Stimulated activated naive CD4-positive, alpha-beta T cell treated with Interleukin-2 at 50 U/mL for 16 hours (primary cell): ENCODE results near the gene IGSF9.

ENCODE experiments used
- DNase-seq: peaks from one replicate; lab custom pipeline; 2025; lab: John Stamatoyannopoulos, UW

The IGSF9 gene

DNA sequence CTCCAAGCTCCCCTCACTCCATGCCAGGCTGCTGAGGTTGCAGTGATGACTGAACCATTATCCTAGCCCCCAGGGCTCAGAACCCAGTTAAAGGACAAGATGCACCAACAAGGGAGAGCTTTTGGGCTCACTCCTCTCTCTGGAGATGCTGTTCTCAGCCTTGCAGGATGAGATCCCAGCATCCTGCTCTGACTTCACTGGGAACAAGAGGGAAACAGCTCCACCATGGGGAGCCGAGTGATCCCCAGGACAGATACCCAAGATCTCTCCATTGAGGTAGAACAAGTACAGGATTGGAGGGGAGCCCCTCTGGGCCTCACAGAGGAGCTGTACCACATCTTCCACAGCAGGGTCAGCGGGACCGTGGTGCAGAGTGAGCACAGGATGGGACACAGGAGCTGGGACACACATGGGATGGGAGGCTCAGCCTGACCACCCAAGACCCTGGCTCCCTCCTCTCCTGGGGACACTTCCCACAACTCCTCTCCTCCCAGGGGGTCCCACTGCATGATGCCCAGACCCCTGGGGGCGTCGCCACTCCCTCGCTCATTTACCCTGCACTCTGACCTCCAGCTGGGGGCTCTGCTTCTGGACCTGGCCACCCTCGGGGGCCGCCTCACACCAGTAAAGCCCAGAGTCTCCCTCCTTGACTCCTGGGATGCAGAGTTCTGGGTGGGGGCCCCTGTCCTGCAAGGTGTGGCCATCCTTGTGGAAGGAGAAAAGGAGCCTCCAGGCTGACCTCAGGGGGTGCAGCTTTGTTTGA lies 27.2 kb upstream of the IGSF9 start:
- DNase-seq, result no peak

DNA sequence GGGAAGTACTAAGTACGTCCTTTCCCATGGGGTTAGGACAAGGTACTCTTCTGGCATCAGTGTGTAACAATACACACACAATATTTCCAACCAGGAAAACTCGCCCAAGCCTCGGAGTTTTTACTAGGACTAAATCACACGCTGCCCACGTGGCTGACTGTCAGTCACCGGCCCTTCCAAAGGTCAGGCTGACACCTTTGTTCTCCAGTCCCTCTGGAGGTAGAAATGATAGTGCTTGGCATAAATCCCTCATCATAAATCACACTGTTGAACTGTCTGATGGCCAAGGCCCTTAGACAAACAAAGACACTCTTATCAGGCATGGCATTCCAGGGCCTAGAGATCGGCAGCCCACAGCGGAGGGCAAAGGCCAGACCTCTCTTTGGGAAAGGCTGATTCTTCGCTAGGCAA lies 25.5 kb upstream of the IGSF9 start:
- no peak for DNase-seq

DNA sequence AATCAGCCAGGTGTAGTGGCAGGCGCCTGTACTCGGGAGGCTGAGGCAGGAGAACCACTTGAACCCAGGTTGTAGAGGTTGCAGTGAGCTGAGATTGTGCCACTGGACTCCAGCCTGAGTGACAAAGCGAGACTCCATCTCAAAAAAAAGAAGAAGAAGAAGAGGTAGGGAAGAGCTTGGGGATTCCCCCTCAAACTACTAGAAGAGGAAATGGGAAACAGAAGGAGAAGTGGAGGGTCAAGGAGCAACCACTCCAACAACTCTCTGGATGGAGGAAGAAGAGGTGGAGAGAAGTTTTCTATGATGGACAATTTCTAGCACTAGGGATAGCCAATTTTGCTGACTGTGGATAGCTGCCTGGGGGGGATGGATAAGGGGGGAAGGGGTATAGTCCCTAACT lies 23.5 kb upstream of the IGSF9 start:
- no peak for DNase-seq

GRCh38 chr1:159965263-159965662 lies 19.9 kb upstream of the IGSF9 start:
- no peak for DNase-seq

DNA sequence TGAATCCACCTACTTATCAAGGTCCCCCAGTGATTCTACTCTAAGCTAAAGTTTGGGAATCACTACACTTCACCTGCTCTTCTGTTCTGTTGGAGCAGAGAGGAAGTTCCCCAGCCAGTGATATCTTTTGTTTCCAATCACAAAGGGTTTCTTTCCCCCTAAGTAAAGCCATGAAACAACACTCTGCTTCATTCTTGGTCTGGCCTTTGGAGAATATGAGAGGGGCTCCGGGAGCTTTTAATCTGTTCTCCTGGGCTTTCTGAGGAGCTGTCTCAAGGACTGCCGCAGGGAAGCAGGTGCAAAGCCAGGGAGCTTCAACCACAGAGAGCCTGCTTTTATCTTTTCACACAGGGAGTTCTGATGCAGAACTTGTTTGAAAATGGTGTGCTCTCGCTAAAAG lies 18.7 kb upstream of the IGSF9 start:
- no peak for DNase-seq

- DNase-seq, result no peak
Measured at GRCh38 chr1:159962176-159962575, 16.8 kb upstream of the IGSF9 start.

GRCh38 chr1:159961636-159962035 lies 16.2 kb upstream of the IGSF9 start:
- DNase-seq, result no peak

- DNase-seq, result no peak
Measured at GRCh38 chr1:159960721-159961381, 15.4 kb upstream of the IGSF9 start.

DNA sequence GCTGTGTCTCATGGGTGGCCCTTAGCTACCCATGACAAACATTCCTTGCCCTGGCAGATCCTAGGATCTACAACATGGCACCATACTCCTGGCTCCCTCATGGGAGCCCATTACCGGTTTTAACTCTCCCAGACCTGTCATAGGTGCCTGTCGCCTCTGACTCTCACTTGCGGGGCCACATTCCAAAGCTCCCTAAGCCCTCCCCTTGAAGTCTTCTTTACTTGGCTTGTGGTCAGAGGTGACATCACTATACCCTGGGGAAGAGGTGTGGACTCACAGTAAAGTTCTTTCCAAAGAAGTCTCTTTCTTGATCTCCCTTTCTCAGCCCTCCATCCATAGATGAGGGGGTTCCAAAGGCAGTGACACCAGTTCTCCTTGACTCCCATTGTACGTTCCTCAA lies 14.0 kb upstream of the IGSF9 start:
- DNase-seq, result no peak

DNA sequence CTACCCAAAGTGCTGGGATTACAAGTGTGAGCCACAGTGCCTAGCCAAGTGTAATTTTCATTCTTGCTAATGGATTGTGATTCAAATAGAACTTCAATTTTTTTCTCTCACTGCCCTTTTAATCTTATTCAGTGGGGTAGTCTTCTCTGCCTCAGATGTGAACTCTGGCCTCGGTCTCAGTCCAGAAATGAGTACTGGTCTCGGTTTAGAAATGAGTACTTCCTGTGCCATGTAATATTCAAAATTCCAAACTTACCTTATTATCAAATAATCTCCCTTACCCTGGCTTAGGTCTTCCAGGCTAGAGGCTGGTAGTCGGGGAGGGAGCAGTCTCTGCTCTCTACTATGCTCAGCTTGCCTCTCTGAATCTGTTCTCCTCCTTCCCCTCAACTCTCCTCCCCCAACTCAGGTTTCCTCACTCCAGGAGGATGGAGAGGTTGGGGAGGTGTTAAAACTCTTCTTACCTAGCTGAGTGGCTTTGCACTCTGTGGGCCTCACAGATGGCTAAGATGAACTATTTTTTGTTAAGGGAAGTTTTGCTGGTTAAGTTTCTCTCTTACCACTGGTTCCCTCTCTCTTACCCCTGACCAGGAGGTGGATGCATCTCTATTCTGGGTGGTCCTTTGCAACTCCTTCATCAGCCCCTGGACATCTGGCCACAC lies 13.4 kb upstream of the IGSF9 start:
- no peak for DNase-seq

- no peak for DNase-seq
Measured at GRCh38 chr1:159957824-159958268, 12.4 kb upstream of the IGSF9 start.

GRCh38 chr1:159955456-159955855 lies 10.0 kb upstream of the IGSF9 start:
- no peak for DNase-seq

DNA sequence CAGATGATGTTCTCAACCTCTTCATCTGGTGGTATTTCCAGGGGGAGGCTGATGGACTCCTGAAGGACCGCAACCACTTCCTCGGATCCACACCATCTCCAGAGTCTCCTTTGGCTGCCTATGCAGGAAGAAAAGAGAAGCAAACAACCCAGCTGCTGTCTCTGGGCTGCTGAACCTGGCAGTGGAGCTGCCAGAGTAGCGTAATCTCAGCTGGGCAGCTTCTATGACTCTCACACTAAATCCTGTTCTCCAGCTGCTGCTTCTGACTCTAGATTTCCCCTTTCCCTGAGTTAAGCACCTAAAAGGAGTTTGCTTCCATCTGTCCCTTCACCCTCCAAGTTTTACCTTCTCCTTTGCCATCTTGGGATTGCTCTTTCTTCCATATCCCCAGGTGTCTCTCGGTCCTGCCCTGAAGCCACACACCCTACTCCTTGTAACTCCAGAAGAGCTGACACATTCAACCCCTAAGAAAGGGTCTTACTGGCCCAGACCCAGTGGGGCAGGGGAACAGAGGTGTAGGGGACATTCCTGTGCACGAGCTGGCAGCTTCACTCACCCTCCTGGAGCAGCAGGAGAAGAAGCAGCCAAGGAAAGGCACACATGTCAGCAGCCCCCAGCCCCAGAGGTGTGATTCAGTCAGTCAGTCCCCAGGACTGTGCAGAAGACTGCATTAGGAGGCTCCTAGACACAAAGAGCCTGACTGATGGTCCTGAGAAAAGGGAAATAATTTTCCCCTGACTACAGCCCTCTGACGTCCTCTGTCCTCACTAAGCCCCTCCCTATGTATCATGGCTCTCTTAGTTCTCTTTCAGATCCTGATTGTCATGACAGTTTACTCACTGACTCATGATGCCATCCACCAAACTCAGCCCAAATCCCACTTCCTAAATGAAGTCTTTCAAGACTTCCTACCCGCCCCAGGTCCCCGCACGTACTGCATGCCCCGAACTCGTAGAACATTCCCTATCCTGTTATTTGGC lies 8.4 kb upstream of the IGSF9 start, which contains the start of gene SLAMF9:
SLAMF9 (minus strand) TSS at position 702 of the 980 bp plus-strand sequence; CDS start at position 602, 100 bp downstream.
- DNase-seq, result no peak

- DNase-seq, result no peak
Measured at GRCh38 chr1:159952932-159953331, 7.5 kb upstream of the IGSF9 start.

DNA sequence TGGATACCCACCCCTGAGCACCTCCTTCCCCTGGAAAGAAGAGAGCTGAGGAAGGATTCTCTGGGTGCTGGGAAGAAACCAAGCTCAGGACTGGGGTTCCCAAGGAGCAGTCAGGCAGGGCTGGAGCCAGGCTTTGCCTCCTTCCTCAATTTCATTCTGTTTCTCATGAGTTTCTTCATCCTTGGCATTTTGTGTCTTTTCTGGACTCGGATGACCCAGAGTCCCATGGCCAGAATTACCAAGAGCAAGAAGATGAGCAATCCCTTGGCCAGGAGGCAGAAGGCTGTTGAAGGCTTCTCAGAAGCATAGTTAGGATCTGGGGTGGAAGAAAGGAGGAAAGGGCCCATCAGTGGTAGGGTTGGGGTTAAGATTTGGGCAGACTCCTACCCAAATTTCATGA lies 6.1 kb upstream of the IGSF9 start:
- DNase-seq, result no peak

DNA sequence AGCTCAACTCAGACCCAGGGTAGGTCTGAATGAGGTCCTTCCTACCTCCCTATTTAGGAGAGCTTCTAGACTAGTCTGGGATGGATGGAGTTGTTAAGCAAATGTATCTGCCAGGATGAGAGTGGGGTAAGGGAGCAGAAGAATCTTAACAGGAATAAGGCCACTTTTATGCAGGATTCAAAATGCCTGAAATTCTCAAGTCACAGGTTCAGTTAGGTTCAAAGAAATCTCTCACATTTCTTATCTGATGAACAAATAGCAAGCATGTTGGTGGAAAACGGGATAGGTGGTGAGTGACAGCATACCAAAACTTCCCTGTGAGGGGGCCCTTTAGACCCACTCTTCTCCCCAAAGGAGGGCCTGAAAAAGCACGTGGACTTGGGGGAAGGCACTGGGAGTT lies 5.6 kb upstream of the IGSF9 start:
- no peak for DNase-seq

- no peak for DNase-seq
Measured at GRCh38 chr1:159949981-159950381, 4.6 kb upstream of the IGSF9 start.

GRCh38 chr1:159949123-159949522 lies 3.7 kb upstream of the IGSF9 start:
- DNase-seq, result no peak

- no peak for DNase-seq
Measured at GRCh38 chr1:159947942-159948341, 2.5 kb upstream of the IGSF9 start.

DNA sequence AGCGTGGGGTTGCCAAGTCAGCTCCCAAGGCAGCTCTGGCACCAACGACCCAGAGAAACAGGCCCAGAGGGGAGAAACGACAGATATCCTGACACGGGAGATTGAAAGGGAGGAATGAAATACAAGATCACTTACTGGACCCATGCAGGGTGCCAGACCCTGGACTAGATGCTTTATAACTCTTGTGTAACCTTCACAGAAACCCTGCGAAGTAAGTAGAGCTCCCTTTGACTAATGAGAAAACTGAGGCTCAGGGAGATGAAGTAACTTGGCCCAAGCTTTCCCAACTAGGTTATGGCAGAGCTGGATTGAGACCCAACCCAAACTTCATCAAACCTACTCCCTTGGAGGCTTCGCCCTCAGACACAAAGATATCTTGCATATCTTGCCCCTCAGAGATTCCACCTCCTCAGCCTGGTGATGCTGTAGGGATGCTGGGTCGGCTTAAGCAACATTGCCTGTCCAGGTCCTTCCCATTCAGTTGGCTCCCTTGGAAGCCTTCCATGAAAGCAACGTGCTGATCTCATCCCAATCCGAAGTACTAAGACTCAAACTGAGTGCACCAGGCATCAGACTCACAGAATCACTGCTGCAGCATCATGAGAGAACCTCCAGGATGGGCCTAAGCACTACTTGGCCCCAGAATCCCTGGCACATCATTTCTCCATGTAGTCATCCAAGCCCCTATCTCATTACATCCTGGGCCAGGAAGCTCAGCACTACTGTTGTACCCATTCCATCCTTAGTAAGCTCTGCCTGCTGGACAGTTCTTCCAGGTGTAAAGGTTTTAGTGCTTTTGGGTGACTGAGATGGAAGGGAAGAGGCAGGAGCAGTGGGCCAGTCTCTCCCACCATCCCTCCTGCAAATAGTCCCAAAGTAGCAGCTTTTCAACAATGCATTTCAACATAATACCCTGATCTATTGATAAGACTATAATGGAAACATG lies 1.1 kb upstream of the IGSF9 start:
- DNase-seq, result no peak
